Epithelial cell of alveolus of lung (primary cell): ENCODE measurements around the gene MRPL49. TPM values are rescaled to one million over a fixed set of nuclear protein-coding genes. Genes with fewer than 3 reads are reported as not detected.

Experiments used
- total RNA-seq: library from RNA; depleted of rRNA; stranded (reverse); fragments of >200 nt; gene quantifications from 2 replicates; pipeline ENCODE4 v1.2.1, GENCODE V29; 2015

The MRPL49 gene
- 55.3 and 71.5 TPM in 2 replicates for total RNA-seq

GRCh38 chr11:65121865-65122696 lies at the start of gene MRPL49, which contains the start of gene FAU:
TSS of gene MRPL49 (plus strand) at chr11:65122321. CDS start at chr11:65122347, 26 bp downstream.
TSS of gene FAU (minus strand) at chr11:65122134. CDS start at chr11:65121813, 321 bp downstream.

DNA sequence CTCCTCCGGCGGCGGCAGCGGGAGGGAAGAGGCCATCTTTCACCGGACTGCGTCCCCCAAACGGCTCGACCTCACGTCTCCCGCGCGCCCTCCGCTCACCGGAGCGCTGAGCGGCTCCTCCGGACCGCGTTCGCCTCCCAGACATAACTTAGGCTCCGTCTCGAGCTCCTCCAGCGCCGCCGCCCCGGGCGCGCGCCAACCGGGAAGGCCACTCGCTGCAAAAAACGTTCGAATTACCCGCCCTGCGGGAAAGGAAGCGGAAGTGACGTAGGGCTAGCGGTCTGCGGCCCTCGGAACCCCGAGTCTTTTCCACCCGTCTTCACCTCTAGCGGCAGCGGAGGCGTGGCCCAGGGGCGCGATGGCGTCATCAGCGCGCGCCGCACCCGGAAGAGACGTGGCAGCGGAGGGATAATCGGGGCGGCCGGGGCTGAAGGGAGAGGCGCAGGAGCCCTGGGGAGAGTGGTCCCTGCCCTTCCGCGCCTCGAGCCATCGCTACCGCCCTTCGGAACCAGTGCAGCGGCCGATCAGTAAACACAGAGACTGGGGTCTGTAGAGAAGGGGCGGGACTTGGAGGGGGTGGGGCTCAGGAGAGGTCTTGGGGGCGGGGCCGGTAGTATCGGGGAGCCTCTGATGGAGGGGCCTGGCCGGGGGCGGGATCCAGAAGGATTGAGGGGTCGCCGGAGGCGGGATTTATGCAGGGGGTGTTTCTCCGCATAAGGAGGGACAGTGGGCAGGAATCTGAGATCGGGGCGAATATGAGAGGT lies 38.1 kb upstream of the MRPL49 start, which contains the start of the genes CDCA5 and ZFPL1:
CDCA5 (minus strand) TSS at position 207 of the 764 bp plus-strand sequence; CDS start at position 145, 62 bp downstream.
ZFPL1 (plus strand) TSS at position 389 of the 764 bp plus-strand sequence. CDS start 477 bp downstream, outside the sequence.

GRCh38 chr11:65095974-65096806 lies 25.9 kb upstream of the MRPL49 start, which contains the start of gene VPS51:
TSS of gene VPS51 (plus strand) at chr11:65096214. CDS start at chr11:65096251, 37 bp downstream.

GRCh38 chr11:65111744-65112545 lies 10.2 kb upstream of the MRPL49 start, which contains the start of gene TM7SF2:
TSS of gene TM7SF2 (plus strand) at chr11:65111872. CDS start at chr11:65112016, 144 bp downstream.

GRCh38 chr11:65117206-65118096 lies 4.7 kb upstream of the MRPL49 start, which contains the start of gene ZNHIT2:
TSS of gene ZNHIT2 (minus strand) at chr11:65117701. CDS start at chr11:65117653, 48 bp downstream.

GRCh38 chr11:65134240-65134951 lies 12.3 kb downstream of the MRPL49 start, which contains the start of gene SYVN1:
TSS of gene SYVN1 (minus strand) at chr11:65134519. CDS start at chr11:65133601, 918 bp downstream.

DNA sequence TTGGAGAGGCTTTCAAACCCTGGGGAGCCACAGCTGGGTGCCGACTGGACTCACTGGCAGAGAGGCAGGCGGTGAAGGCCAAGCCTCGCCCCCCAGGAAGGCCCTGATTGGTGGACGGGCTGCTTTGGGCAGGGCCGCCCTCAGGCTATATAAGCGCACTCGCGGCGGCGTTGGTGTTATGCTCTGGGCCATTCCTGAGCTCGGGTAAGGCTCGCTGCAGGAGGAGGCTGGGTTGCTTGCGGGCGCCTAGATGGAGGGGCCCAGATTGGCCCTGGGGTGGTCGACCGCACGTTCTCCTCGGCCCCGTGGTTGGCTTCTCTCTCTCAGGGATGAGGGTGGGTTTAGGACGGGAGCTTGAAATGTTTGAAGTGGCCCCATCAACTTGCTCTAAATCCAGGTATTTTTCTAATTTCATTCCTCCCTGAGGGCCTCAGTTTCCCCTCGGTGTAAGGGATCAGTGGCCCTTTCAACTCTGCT lies 48.0 kb downstream of the MRPL49 start, which contains the start of gene SPDYC:
SPDYC (plus strand) TSS at position 176 of the 477 bp plus-strand sequence. CDS start 1,125 bp downstream, outside the sequence.

Other genes with a start within 250 kb of the MRPL49 start
- gene EHD1, start 243.7 kb upstream of the MRPL49 start, total RNA-seq, result 37.5 and 50.9 TPM in 2 replicates
- gene ATG2A, start 205.1 kb upstream of the MRPL49 start, total RNA-seq, result 14.5 and 36.2 TPM in 2 replicates
- 21.0 and 22.8 TPM in 2 replicates for gene PPP2R5B, start 197.6 kb upstream of the MRPL49 start, total RNA-seq
- not detected in 2 replicates for gene GPHA2, start 186.4 kb upstream of the MRPL49 start, total RNA-seq
- not detected in 2 replicates for gene MAJIN, start 150.2 kb upstream of the MRPL49 start, total RNA-seq
- 1.8 and 3.2 TPM in 2 replicates for gene BATF2, start 125.3 kb upstream of the MRPL49 start, total RNA-seq
- 187 and 226 TPM in 2 replicates for gene ARL2, start 108.2 kb upstream of the MRPL49 start, total RNA-seq
- 13.4 and 15.6 TPM in 2 replicates for gene SNX15, start 94.9 kb upstream of the MRPL49 start, total RNA-seq
- gene SAC3D1, start 81.1 kb upstream of the MRPL49 start, total RNA-seq, result 6.7 and 16.2 TPM in 2 replicates
- 38.9 and 41.3 TPM in 2 replicates for gene NAALADL1, start 63.8 kb upstream of the MRPL49 start, total RNA-seq
- gene CDCA5, start 38.3 kb upstream of the MRPL49 start, total RNA-seq, result 6.1 and 17.3 TPM in 2 replicates
- gene ZFPL1, start 38.1 kb upstream of the MRPL49 start, total RNA-seq, result 51.3 and 69.4 TPM in 2 replicates
- gene VPS51, start 26.1 kb upstream of the MRPL49 start, total RNA-seq, result 155 and 557 TPM in 2 replicates
- 16.8 and 32.3 TPM in 2 replicates for gene TM7SF2, start 10.4 kb upstream of the MRPL49 start, total RNA-seq
- gene ZNHIT2, start 4.6 kb upstream of the MRPL49 start, total RNA-seq, result 22.7 and 23.7 TPM in 2 replicates
- gene FAU, start 187 bp upstream of the MRPL49 start, total RNA-seq, result 511 and 807 TPM in 2 replicates
- 20.6 and 34.6 TPM in 2 replicates for gene SYVN1, start 12.2 kb downstream of the MRPL49 start, total RNA-seq
- gene SPDYC, start 47.9 kb downstream of the MRPL49 start, total RNA-seq, result not detected in 2 replicates
- gene CAPN1, start 59.6 kb downstream of the MRPL49 start, total RNA-seq, result 168 and 220 TPM in 2 replicates
- gene POLA2, start 139.6 kb downstream of the MRPL49 start, total RNA-seq, result 11.7 and 18.0 TPM in 2 replicates
- gene CDC42EP2, start 192.5 kb downstream of the MRPL49 start, total RNA-seq, result 20.4 and 29.7 TPM in 2 replicates
- gene DPF2, start 211.5 kb downstream of the MRPL49 start, total RNA-seq, result 38.0 and 62.0 TPM in 2 replicates
- gene TIGD3, start 232.4 kb downstream of the MRPL49 start, total RNA-seq, result 0.88 TPM in 1 of 2 replicates, not detected in the other